HG03045 (cell line): Measurements from ENCODE around the gene ACBD6.

ENCODE experiments used
- ATAC-seq: cut with Tn5 transposase; IDR thresholded peaks from one replicate; pipeline ENCODE4 v1.9.1; 2021; ENCODE audit warnings: mild to moderate bottlenecking, moderate library complexity; ENCODE audit not compliant: unreplicated experiment

Gene ACBD6

DNA sequence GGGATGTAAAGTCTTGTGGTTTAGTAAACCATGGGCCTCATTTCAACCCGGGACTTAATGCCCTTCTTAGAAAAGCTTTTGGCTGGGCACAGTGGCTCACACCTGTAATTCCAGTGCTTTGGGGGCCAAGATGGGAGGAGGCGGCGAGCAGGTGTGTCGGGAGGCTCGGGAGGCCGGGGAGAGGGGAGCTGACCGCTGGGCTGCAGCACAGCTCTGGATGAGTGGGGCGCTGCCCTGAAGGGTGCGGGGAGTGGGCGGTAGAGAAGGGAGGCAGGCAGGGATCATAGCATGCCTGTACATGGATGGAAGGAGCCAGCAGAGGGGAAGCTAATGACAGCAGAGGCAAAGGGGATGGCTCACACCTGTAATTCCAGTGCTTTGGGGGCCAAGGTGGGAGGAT lies 241.3 kb downstream of the ACBD6 start:
- no peak for ATAC-seq

DNA sequence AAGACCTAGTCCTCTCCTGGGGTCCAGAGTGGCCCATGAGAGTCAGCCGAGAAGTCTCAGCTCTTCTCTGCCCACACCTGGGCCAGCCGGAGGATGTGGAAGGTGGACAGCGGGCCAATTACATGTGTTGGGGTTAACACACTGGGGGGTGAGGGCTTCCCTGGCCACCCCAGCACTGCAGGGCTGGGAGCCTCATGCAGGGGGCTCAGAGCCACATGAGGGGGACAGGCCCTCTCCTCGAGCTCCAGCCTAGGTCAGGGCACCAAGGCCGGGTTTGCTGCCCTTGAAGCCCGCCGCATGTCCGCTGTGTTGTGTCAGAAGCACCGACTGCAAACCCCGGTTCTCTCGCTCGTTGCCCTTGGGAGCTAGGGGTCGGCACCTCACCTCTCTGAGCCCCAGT lies 241.8 kb downstream of the ACBD6 start:
- ATAC-seq, result no peak

DNA sequence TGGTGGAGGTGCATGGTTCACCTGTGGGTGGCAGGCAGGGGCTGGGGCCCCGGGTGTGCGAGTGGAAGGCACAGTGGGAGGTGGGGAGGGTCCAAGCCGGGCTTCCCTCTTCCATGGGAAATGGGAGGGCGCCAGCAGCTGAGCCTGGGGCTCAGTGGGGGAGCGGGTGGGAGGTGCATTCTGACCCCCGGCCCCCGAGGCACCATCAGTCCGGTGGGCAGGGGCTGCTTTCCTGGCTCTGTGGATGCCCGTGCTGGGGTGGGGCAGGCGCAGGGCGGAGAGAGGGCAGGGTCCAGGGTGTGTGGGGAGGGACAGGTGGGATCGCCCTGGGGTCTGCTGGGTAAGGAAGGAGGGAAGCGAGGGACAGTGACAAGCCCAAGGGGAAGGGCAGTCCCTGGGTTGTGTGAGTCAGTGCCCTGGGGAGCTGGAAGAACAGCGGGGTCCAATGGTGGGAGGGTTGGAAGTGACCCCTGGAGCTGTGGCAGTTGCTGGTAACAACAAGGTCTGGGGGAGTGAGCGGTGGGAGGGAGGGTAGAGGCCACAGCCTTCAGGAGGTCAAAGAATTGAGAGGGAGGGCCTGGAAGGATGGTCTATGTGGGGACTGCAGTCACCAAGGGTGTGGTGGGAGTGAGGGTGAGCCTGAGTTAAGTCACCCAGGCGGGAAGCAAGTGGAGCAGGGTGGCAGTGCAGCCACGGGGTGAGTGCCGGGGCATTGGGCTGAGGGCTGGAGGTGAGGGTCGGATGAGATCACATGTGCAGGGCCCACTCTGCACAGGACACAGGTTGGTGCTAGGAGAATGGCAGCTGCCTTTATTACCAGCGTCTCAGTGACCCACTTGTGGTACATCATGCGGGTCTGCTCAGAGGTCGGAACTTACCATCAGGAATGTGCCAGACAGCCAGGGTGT lies 242.7 kb downstream of the ACBD6 start:
- ATAC-seq, result no peak

DNA sequence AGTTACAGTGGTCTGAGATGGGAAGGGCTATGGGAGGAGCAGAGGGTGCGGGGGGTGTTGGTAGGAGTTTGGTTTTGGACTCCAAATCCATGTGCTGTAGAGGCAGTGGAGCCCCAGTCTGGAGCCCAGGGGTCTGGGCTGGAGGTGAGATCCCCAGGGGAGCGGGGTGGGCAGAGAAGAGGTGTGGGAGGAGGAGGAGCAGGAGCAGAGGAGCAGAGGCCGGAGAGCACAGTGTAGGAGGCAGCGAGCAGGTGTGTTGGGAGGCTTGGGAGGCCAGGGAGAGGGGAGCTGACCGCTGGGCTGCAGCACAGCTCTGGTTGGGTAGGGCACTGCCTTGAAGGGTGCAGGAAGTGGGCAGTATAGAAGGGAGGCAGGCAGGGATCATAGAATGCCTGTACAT lies 243.4 kb downstream of the ACBD6 start:
- ATAC-seq, result no peak

DNA sequence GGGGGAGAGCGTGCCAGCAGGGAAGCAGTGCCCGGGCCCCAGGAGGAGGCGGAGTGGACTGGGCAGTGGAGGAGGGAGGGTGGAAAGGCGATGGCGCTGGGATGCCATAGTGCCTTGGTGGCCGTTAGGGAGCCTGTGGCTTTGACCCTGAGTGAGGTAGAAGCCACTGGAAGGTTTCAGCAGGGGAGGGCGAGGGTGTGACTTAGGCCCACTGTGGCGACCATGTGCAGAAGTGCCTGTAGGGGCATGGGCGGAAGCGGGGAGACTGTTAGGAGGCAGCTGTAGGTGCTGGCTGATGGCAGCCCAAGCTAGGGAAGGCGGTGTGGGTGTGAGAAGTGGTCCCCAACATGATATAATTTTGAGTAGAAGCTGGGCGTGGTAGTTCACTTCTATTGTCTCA lies 244.1 kb downstream of the ACBD6 start:
- ATAC-seq, result no peak

DNA sequence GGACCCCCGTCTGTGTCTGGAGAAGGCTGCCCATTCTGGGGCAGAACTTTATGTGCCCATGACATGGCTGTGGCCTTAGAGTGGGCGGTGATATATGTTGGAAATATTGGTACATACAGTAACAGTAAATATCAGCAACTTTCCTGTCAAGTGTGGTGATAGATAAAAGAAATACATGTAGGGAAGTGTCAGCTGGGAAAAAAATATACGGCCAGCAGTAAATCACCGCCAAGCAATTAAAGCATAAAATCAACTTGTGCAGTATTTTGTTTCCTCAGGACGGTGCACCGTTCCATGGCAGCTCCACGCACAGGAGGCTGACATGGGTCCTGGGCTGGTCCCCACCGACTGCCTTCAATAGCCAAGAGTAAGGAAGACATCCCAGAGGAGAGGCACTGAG lies 244.9 kb downstream of the ACBD6 start:
- ATAC-seq, result no peak

DNA sequence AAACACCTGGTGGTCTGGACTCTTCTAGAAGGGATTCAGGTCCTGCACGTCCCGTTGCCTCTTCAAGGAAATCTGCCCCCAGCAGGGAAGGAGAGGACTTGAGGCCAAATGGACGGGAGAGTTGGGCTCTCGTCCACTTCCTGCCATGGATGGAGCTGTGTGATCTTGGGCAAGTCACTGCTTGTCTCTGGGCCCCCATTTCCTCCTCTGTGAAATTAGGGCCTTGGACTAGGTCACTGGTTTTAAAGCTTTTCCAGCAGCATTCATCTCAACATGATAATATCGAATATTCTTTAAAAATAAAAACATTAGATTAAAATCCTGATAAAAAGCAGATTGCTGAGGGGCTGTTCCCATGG lies 245.4 kb downstream of the ACBD6 start:
- no peak for ATAC-seq

DNA sequence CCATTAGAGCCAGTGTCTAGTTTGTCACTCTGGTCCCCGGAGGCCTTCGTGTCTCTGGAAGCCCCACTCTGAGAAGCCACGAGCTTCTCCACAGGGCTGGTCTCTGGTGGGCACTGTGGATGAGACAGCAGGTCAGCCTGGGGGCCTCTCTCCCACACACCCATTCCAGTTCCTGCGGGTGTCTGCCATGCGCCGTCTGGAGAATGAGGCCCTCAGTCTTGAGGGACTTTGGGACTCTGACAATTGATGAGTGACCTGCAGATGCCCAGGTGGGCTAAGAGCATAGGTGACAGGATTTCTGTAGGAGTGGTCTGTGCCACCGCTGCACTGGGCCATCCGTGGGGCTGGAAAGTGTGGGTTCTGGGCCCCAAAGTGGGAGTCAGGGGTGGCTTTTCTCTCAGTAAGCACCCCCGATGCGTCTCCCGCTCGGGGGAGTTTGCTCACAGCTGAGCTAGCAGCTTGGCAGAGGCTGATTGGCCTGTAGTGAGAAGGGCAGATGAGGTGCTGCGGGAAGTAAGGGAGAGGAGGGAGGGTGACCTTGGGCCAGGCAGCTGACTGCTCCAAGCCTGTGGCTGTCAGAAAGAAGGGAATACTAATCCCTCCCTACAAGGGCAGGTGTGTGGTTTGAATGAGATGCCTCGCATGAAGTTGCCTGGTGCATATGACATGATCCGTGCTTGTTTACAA lies 245.9 kb downstream of the ACBD6 start:
- ATAC-seq, result no peak

DNA sequence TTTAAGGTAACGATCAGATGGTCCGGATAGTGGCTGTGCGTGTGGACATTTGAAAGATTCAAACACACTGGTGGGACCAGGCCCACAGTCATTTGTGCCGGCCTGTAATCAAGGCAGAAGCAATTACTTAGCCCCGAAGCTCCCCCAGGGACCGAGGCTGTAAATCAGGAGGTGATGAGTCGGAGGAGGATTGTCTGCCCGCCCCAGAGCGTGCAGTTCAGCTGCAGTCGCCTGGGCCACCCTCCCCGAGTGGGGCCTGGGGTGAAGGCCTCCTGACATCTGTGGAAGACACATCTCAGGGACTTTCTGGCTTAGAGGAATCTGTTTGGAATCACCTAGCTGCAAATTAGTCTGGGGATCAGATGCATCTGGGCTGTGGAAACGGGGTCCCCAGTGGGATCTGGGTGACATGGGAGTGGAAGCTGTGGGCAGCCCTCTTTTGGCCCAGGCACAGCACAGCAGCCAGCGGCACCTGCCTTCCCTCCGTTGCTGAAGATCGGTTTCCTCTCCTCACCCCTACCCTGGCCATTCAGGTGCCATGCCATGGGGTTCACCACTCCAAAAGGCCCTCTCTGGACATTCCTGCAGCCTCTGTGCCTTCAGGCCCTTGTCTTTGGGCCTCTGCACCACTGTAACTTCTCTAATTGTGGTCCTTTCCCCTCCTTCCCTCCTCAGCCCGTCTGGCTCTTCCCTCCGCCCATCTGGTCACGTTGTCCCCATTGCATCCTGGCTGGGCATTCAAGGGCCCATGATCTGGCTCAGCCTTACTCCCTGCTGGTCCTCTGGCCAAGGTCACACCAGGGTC lies 246.6 kb downstream of the ACBD6 start:
- no peak for ATAC-seq

DNA sequence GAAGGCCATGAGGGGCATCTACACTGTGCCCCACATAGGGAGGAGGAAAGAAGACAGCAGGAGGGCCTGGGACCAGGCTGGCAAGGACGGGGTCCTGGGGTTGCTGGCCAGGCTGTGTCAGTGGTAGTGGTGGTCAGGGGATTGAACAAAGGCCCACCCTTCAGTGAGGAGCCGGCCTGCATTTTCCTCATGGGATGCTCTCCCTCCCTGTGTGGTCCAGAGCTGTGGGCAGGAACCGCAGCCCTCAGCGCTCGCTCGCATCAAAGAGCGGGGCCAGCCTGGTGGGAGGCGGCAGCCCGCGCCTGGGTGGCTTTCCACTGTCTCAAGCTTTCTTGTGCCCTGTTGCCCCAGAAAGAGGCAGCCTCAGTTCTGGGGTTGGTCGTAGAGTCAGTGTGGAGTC lies 247.5 kb downstream of the ACBD6 start:
- ATAC-seq, result no peak

DNA sequence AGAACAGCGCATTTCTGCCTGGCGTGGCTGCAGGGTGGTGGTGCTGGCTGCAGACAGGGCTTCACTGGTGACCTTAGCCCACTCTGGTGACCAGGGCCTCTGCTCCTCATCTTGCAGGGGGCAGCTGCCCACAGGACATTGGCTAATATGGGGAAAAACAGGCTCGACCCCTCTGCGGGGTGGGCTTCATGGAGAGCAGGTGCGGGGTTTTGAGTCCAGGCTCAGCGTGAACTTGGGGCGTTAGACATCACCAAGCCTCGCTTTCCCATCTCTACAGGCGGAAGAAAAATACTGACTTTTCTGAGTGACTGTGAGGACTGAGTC lies 247.9 kb downstream of the ACBD6 start:
- no peak for ATAC-seq

DNA sequence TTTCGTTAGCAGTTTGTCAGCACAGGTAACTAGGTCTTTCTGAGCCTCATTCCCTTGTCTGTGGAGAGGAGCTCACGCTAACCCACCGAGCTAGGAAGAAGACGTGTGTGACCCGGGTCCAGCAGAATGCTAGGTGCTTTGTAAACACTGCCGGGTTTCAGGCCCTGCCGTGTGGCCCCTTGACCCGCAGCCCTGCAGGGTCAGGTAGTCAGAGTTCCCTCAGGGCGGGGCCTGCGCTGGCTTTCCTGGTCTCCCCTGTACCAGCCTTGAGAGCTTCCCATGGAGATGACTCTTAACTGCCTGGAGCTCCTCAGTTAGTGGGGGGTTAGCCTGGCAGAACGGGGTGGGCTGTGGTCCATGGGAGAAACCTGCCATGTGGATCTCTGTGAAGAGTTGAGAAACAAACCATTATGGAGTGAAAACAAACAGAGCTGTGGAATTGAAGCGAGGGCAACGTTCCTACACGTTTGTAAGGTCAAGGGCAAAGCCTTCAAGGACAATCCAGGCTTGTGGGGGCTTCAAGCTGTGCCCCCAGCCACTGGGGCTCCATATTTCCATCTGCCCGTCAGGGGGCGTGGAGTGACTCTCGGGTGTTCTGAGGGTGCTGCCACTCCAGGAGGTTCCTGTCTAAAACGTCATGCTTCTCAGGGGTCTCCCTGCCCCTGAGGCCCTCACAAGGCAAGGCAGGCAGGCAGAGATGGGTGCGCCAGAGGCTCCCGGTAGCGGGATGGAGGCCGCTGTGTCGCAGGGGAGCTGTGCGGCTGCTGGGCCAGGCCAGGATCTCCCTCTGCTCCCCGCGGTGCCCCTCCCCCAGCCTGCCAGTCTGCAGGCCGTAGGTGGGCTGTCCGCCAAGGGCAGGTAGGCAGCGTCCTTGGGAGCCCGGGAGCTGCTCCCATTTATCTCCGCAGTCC lies 248.5 kb downstream of the ACBD6 start:
- ATAC-seq, result no peak

DNA sequence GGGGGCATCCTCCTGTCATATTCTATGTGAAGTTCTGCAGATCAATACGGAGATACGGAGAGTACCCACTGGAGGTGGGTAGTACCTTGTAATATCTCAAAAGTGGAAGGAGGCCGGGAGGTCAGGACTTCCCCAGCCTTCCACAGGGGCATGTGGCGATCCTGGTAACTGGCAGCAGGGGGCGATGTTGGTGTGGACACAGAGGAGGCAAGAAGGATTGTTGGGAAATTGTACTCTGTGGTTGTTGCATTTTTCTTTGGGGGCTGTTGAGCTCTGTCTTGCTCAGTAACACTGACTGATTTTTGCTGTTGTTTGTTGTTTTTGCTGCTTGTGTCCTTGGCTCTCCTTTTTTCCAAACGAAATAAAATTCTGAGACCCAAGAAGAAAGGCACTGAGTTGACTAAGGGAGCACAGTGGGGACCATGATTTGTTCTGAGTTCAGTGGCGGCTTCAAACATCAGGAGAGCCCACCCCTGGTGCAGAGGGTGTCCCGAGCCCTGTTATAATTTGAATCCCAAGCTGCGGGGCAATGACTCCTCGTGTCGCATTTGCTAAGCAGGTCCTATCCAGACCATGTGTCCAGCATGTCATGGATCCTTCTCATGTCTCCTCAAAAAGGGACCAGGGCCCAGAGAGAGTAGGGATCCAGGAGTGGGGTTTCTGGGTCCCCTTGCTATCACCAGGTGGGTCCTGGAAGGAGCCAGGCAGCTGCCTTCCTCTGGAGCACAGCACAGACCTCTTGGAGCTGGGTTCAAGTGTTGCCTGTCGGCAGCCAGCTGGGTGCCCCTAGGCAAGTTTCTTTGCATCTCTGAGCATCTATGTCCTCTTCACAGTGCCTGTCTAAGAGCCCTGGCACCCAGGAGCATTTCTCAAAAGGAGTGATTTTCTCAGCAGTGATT lies 249.5 kb downstream of the ACBD6 start:
- peak; percentile 55 for ATAC-seq

DNA sequence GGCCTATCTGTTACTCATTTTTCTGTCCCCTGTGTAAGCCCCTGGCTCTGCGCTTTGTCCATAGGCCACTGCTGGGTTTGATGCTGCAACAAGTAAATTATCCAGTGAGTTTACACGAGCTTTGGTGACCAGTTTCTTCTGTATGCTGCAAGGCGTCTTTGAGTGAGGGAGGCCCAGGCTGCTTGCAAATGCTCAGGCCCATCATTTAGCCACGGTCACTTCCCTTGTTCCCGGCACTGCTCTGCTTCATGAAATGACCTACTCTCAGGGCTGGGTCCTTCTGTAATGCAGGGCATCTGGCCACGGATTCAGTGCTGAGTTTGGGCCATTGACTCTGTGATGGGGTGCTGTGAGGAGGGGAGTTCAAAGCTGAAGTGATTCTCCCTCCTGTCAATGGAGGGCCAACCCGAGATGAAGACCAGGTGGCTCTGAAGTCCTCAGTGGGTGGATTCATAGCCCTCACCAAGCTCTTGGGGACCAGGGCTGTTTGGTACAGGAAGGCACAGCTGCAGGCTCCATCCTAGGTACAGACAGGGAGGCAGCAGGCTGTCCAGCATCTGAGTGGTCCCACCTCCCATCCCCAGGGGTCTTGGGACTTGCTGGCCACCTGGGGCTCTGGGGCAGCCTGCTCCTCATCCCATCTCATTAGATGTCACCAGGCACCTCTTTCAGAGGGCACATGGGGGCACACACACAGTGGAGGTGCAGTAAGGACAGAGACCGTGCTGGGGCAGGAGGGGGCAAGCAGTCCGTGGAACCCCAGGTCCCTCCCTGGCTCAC lies 250.7 kb downstream of the ACBD6 start:
- no peak for ATAC-seq

DNA sequence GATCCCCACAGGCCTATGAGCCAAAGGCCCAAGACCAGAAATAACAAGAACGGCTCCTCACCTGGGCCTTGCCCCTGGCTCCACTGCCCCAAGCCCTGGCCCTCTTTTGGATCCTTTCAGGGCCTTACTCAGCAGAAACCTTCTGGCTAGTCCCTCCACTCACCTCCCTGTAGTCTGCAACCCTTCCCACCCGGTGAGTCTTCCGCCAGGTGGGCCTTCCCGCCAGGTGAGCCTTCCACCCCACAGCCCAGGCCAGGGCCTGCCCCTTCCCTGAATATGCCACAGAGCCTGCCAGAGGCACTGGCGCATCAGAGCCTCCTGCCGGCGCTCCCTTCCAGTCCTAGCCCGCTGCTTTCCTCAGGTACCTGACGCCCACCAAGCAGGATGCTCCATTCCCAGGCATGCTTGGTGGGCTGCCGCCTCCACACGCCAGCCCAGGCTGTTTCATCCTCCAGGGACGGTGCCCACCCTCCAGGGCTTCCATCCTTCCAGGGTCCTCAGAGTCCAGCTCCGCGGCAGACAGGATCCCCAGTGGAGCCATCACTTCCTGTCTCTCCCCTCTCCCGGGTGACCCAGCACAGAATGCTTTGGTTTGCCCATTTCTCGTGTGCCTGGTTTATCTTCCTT lies 251.4 kb downstream of the ACBD6 start:
- no peak for ATAC-seq

DNA sequence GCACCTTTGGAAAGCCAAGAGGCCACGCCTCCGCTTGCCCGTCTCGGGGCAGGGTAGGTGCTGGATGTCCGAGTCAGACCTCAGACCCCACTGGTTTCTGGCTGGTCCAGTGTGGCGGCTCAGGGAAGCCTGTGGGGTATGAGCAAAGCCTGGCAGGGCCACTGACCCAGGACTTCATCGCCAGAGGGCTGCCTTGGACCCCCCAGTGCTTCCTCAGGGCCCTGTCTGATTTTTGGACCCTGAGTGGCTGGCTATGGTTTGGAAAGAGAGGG lies 251.9 kb downstream of the ACBD6 start:
- no peak for ATAC-seq

DNA sequence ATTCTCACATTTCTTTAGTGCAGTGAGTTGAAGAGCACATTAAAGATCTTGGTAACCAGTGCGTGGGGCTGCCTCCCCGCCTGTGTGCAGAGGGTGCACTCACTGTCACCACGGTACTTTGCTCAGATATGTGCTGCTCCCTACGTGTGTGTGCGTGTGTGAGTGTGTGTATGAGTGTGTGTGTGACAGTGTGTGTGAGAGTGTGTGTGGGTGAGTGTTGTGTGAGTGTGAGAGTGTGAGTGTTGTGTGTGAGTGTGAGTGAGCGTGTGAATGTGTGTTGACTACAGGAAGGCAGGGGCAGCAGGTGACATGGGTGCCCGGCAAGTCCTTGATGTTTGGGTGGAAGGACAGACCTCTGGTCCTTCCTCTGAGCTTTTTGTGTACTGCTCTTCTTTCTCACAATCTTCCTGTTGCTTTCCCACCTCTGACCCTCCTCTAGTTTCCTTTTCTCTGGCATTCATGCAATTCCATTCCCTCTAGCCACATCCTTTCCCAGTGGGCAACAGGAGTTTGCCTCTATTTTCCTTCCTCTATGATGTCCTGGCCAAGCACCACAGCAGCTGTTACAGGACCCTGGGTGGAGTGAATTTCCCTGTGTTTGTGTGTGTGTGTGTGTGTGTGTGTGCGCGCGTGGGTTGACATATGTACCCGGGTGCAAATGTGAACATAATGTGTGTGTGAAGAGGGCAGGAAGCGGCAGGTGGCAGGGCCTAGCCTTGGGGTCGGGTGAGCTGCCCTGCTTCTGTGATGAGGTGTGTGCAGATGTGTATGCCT lies 252.5 kb downstream of the ACBD6 start:
- ATAC-seq, result no peak
